GM19023 (cell line): ENCODE results near the gene GPRC5C.
"Not testable (repeated sequence)": the region's sequence is repeated elsewhere in the genome, so short reads cannot be mapped to it uniquely, and the experiment has no call there.

ENCODE experiments used
- ATAC-seq: cut with Tn5 transposase; IDR thresholded peaks from one replicate; pipeline ENCODE4 v1.9.1; 2021; ENCODE audit warnings: mild to moderate bottlenecking, moderate library complexity; ENCODE audit not compliant: unreplicated experiment

The GPRC5C gene

DNA sequence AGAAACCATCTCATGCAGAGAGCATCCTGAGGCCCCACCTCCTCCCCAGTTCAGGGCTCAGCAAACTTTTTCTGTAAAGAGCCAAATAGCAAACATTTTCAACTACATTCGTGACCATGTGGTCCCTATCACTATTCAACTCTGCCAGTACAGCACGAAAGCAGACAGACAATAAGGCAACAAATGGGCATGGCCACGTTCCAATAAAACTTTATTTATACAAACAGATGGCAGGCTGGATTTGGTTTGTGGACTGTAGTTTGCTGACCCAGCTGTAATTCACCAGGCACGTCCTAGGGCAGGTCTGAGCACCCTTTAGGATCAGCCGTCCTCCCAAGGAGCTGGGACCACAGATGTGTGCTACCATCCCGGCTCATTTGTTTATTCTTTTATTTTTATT is 27.1 kb upstream of the GPRC5C start:
- no peak for ATAC-seq

DNA sequence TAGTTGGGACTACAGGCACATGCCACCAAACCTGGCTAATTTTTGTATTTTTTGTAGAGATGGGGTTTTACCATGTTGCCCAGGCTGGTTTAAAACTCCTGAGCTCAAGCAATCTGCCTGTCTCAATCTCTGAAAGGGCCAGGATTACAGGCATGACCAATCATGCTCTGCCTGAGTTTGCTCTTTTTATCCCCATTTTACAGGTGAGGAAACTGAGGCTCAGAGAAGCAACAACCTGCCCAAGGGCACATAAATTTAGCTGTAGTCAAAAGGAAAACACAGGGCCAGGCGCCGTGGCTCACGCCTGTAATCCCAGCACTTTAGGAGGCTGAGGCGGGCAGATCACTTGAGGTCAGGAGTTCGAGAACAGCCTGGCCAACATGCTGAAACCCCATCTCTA is 26.6 kb upstream of the GPRC5C start:
- ATAC-seq = not testable (repeated sequence)

DNA sequence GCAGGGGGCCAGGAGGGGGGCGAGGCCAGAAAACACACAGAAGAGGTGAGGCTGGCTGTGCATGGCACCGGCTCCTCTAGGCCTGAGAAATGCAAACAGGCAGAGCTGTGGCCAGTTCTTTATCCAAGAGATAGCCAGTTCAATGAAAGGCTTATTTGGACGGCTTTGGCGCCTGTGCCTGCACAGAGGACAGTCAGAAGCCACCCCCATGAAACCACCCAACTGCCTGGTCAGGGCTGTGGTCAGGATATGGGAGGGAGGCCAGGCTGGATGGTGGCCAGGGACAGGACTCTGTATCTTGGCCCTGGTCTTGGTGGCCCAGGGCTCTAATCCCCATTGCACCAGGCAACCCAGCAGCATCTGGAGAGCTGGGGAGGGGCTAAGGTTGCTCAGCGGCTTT is 24.5 kb upstream of the GPRC5C start:
- ATAC-seq = no peak

DNA sequence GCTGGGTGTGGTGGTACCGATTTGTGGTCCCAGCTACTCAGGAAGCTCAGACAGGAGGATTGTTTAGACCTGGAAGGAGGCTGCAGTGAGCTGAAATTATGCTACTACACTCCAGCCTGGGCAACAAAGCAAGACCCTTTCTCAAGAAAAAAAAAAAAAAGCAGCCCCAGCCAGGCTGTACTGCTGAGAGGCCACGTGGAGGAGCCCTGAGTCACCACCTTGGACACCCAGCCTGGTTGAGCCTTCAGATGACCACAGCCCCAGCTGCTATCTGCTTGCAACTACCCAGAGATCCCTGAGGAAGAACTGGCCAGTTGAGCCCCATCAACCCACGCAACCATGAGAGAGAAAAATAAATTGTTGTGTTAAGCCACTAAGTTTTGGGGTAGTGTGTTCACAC is 23.6 kb upstream of the GPRC5C start:
- ATAC-seq = no peak

DNA sequence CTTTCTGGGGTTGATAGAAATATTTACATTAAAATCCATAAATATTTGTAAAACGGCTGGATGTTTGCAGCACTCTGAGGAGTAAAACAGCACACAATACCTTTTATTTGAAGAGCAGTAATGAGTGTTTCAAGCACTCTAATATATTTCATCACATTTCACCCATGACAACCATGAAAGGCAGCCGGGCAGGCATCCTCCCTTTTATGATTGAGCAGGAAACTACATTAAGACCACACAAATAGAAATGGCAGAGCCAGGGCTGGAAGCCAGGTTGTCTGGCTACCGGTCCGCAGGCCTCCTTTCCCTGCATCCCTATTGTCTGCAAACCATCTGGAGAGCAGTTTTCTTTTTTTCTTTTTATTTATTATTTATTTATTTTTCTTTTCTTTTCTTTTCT is 23.1 kb upstream of the GPRC5C start:
- ATAC-seq = no peak

DNA sequence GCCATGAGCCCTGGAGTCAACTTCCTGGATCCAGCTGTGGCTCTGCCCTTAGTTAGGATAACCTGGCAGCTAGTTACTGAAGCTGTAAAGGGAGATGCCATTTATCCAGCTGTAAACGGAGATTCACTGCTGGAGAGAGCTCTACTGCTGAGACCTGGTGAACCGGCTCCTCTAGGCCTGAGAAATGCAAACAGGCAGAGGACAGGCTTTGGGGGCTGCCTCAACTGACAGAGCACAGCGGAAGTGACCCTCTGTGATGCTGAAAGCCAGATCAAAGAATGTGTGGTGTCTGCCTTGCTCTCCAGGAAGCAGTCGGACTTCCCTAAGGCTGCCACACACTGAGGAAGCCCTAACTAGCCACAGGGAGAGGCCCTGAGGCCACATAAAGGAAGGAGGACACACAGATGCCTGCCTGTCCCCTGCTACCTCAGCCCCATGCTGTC is 21.9 kb upstream of the GPRC5C start:
- ATAC-seq = no peak

DNA sequence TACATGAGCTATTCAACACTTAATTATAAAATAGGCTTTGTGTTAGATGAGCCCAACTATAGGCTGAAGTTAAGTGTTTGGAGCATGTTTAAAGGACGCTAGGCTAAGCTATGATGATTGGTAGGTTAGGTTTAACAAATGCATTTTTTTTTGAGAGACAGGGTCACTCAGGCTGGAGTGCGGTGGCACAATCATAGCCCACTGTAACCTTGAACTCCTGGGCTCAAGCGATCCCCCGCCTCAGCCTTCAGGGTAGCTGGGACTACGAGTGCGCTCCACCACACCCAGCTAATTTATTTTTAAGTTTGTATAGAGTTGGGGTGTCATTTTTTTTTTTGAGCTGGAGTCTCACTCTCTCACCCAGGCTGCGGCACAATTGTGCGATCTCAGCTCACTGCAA is 19.3 kb upstream of the GPRC5C start:
- ATAC-seq = no peak

DNA sequence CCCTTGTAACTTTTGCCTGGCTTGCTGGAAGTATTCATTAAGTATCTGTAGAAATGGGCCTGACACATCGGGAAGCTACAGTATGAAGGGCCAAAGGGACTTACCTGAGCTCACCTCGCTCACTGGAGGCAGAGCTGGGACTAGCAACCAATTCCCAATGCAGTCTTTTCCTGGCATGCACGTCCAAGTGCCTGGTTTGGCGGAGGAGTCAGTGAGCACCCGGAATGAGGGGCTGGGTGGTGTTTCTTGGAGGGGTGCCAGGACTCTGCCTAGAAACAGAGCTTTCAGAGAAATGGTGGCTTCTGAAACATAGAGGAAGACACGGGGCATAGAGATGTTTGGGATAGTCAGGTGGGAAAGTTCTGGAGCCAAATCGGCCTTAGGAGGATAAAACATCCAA is 18.4 kb upstream of the GPRC5C start:
- no peak for ATAC-seq

DNA sequence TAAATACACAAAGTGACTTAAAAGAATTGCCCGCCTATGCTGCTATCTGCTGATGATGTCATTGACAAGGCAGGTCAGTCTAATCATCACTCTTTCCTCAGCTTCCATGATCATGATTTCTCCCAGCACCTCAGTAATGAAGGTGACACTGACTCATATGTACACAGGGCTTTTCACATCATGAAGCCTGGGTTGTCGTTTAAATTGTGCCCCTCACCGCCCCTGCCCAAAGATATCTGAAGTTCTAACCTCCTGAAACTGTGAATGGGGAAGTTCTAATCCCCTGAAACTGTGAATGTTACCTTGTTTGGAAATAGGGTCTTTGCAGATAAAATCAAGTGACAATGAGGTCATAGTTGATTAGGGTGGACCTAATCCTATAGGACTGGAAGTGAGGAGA is 17.4 kb upstream of the GPRC5C start:
- ATAC-seq = no peak

DNA sequence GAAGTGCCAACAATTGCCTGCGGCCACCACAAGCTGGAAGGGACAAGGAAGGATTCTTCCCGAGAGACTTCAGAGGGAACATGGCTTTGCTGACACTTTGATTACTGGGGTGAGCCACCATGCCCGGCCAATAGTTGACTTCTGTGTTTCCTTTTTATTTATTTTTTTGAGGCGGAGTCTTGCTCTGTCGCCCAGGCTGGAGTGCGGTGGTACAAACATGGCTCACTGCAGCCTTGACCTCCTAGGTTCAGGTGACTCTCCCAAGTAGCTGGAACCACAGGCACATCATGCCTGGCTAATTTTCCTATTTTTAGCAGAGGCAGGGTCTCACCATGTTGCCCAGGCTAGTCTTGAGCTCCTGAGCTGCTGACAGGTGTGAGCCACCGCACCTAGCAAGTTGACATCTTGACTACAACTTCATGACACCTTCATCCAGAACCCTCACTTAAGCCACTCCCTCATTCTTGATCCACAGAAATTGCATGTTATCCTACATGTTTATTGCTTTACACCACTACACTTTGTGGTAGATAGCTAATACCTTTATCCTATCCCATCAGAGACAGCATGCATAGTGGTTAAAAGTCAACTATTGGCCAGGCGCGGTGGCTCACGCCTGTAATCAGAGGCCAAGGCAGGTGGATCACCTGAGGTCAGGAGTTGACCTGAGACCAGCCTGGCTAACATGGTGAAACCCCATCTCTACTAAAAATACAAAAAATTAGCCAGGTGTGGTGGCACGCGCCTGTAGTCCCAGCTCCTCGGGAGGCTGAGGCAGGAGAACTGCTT is 16.1 kb upstream of the GPRC5C start:
- no peak for ATAC-seq

DNA sequence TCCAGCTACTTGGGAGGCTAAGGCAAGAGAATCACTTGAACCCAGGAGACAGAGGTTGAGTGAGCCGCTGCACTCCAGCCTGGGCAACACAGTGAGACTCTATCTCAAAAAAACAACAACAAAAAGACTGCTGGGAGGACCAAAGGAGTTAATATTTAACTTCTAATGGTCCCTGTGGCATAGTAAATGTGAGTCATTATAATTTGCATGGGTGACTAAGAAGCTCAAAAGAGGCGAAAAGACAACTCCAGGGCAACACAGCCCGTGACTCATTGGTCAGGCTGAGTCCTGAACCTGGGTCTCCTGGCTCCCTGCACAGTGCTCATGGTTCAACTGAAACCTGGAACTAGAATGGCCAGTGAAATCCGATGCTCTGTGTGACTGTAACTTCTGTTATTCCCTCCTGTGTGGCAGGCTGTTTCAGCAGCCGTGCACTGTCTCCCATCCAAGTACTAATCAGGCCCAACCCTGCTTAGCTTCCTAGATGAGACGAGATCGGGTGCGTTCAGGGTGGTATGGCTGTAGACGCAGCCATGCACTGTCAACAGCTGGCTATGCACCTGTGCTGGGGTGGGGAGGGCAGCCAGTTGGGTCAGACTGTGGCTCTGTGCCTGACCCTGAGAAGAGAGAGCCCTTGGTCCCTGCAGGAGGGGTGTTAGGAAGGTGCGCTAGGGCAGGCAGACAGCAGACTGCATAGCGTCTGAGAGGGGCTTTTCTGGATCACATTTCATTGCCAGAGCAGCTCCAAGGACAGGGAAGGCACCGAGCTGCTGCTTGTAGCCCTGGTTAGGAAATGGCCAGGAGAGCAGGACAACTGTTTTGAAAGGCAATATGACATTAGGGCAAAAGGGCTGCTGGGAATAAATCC is 14.5 kb upstream of the GPRC5C start:
- ATAC-seq = peak; percentile 78

DNA sequence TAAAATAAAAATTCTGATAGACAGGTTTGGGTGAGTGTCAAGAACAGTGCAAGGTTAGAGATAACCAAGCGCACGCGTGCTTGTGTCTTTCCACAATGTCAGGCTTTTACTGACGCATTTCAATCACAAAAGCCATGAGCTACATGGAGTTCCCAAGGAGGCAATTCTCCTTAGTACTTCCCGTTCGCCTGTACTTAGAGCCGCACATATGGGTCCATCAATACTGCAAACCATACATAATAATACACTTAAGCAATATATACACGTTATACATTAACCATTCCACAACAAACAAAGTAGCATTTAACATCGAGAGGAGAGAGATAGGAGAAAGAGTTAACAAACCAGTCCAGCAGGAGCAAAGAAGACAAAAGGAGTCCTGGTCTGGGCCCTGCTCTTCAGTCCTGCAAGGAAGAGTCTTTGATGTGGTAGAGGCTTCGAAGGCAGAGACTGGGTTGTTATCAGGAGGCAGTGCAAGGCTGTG is 11.9 kb upstream of the GPRC5C start:
- ATAC-seq = no peak

DNA sequence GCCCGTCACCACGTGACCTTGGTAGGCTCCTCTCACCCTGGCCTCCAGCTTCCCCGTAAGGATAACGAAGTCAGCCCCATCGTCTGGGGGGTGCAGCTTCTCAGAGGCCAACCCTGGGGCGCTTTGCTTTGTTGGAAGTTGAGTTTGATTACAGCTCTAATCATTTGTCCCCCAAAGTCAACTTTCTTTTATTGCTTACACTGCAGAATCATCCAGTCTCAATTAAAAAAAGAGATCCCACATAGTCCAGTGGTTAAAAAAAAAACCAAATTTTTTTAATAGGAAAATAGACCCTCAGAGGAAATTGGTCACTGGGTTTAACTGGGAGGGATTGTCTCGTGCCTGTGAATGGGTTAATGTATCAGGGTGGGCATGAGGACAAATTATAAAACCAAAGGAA is 7.8 kb upstream of the GPRC5C start:
- no peak for ATAC-seq

DNA sequence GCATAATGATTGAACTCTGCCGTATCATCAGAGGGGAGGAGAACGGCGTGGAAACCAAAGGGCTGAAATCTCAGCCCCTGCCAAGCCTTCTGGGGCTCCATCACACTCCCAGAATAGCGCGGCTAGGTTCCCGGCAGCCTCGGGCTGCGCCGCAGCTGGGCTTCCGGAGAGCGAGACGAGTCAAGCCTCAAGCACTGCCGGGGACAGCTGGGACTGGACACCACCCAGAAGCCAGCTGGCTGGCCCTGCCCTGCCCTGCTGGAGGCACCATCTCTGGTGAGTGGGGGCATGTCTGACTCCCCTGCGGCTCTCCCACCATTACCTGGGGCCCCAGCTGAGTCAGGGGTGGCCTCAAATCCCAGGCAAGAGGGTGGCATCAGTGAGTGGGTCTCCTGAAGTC is 7.2 kb upstream of the GPRC5C start:
- ATAC-seq = no peak

DNA sequence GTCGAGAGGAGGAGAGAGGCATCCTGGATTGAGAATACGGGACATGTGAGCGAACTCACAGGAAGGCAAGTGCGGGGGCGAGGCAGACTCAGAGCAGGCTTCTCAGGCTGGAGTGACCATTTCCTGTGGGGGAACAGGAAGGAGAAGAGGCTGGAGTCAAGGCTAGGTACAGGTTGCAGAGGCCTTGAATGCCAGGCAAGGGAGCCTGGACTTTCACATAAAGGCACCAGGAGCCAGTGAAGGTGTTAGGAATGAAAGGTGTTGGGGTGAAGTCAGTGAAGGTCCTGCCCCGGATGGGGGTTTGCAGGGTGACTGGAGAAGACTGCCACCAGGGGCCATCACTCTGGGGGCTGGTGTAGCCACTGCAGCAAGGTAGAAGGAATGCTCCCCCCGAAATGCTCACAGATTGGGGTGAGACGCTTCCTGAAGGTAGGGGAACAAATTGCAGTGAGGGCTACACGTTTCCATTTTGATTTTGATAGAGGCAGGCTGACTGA is 5.3 kb upstream of the GPRC5C start:
- no peak for ATAC-seq

DNA sequence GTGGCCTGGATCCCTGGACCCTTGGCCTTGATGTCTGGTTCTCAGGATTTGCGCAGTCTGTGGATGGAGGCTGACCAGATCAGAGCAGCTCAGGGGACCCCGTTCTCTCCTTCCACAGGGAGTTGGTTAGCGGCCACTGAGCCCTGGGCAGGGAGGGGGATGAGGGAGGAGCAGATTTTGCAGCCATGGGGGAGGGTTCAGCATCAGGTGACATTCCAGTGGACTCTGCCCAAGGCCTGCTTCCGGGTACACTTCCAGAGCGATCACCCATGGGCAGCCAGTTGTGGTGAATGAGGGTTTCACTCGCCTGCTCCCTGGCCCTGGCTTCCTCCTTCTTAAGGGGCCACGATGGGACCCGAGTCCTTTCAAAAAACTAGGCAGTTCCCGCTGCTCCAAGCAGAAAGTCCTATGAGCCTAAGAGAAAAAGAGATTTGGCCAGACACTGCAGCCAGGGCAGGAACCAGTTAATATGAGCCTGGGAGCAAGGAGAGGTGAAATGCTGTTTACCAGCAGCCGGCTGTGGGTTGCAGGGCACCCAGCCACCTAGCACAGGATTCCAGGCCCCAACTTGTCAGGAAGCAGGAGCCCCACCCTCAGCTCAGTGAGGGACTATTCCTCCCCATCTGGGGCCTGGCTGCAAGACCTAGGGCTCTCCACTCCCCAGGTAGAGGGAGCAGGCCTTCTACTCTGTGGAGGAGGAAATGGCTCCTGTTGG is 4.7 kb upstream of the GPRC5C start:
- no peak for ATAC-seq

DNA sequence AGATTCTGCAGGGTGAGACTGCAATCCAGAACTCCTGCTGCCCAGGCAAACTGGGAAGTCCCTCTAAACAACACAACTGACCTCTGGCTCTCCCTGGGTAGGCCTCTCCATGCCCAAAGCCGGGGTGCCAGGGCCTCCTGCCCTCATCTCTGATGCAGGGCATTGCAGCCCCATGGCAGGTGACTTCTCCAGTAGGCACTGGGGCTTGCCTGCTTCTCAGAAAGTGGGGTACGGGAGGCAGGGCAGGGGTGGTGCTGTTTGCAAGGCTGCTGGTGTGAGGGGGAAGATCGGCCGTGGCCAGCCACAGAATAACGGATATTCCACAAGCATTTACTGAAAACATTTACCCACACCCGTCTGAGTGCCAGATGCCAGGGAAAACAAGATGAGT is 4.1 kb upstream of the GPRC5C start:
- no peak for ATAC-seq

DNA sequence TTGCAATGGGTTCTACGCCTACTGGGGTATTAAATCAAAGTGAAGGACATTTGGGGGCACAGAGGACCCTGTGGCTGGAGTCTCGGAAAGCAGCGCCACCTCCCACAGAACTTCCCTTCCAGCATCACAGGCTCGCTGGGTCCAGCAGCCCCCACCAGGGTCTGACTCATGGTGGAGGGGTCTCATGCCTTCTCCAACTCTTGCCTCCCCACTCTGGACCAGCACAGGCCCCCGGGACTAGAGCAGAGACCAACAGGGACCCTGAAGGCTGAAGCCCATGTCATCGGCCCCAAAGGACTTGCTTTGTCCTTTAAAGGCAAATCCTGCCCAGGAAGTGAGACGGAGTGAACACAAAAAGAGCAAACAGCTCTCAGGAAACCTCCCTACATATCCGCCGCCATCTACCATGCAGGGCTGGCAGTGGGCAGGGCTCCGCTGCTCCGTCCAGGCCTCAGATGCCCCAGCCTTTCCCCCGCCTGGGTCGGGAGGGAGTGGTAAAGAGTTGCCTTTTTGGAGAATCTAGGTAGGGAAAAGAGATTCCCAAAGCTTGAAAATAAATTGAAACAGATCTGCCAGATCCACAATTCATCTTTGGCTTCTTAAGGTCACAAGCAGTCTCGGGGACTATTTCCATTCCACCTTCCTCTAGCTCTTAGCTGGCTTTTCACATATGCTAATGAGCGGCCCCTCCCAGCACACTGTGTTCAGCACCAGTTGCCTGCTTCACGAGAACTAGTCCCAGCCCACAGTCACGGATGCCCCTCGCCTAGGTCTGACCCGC is 2.1 kb upstream of the GPRC5C start:
- peak; percentile 16 for ATAC-seq

DNA sequence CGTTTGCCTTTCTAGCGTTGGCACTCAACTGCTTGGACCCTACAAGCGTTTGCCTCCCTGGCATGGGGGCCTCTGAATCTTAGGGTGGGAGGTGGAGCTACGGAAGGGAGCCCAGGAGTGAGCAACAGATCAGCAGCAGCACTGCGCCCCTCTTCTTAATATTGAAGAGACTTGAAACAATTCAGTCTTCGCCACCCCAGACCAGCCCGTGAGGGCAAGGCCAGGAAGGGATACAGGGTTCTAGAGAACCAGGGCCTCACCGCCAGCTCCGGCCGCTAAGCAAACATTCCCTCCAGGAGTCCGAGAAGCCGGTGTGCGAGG is 1.5 kb upstream of the GPRC5C start:
- peak; percentile 22 for ATAC-seq

DNA sequence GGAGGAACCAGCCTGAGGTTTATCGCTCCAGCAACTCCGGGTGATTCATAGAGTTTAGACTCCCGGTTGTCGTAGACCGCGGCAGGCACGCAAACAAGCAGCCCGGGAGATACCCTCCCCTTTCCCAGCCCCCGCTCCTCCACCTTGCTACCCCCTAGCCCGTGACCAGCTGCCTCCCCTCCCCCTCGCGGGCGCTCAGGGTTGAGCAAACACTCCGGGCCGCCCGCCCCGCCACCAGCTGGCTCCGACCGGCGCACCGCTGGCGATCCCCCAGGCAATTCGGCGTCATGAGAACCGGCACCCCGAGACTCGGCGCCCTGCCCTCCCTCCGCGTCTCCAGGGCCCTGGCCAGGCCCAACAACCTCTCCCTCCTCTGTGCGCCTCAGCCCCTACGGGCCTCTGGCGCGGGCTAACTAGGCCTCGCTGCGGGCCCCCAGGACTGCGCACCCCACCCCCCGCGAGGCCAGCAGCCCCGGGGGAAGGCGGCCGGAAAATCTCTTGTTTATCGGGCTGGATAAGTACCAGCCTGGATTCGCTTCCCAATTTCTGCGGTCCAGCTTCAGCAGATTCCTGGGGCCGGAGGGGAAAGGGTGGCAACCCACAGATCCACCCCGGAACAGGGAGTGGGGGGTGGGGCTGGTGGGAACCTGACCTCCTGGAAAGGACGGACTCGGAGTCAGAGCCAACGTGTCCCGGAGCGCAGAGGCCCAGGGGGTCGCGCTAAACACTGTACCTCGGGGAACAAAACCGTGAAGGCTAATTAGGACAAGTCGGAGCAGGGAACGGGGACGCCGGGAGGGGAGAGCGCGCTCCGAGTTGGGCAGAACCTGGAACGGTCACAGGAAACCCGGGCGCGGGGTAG is 951 bp upstream of the GPRC5C start:
- peak; percentile 45 for ATAC-seq
